Measurements from ENCODE around the gene MTMR3.
"Not testable (repeated sequence)": the region's sequence is repeated elsewhere in the genome, so short reads cannot be mapped to it uniquely, and the experiment has no call there.

MTMR3 gene

GRCh38 chr22:29972121-29972520, 89.1 kb downstream of the MTMR3 start:
- DNase-seq: no peak

DNA sequence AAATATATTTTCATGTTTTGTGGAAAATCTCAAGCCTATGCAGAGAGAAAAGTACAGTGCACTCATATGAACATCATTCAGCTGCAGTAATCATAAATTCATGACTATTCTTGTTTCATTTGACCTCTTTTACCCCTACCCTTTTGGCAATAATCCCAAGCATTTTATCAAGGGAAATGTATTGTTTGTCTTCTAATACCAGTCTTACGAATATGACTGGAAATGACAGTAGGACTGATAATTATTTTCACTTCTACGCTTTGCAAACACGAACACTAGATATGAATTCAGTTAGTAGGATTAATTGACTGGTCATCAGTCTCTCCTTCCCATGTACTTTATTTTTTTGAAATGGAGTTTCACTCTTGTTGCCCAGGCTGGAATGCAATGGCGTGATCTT, 90.3 kb downstream of the MTMR3 start:
- no peak for DNase-seq

DNA sequence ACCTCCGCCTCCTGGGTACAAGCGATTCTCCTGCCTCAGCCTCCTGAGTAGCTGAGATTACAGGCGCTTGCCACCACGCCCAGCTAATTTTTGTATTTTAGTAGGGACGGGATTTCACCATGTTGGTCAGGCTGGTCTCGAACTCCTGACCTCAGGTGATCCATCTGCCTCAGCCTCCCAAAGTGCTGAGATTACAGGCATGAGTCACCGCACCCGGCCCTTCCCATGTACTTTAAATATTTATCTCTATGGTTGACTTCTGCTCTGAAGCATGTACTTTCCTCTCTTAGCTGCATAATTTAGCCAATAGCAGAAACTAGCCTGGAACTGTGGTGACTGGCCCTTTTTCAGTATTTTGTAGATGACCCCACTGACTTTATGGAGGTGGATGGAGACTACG, 90.7 kb downstream of the MTMR3 start:
- not testable (repeated sequence) for DNase-seq

DNA sequence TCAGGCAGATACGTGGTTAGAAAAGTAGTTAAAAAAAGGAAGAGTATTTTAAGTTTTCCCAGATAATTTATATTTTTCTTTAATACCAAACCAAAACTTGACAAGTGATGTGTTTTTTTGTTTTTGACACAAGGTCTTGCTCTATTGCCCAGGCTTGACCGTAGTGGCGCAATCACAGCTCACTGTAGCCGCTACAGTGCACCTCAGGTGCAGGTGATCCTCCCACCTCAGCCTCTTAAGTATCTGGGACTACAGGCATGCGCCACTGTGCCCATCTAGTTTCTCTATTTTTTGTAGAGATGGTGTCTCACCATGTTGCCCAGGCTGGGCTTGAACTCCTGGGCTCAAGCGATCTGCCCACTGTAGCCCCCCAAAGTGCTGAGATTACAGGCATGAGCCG, 92.5 kb downstream of the MTMR3 start:
- DNase-seq: no peak

DNA sequence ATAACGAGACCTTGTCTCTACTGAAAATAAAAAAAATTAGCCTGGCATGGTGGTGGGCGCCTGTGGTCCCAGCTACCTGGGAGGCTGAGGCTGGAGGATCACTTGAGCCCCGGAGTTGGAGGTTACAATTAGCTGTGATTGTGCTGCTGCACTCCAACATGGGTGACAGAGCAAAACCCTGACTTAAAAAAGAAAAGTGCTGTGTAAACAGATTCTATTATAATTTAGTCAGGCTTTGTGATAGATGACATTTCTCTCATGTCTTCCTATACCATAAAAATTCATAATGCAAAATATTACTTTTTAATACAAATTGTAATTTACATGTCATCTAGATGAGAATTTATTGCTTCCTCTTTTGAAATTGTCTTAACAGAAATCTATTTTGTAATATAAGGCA, 94.1 kb downstream of the MTMR3 start:
- no peak for DNase-seq

DNA sequence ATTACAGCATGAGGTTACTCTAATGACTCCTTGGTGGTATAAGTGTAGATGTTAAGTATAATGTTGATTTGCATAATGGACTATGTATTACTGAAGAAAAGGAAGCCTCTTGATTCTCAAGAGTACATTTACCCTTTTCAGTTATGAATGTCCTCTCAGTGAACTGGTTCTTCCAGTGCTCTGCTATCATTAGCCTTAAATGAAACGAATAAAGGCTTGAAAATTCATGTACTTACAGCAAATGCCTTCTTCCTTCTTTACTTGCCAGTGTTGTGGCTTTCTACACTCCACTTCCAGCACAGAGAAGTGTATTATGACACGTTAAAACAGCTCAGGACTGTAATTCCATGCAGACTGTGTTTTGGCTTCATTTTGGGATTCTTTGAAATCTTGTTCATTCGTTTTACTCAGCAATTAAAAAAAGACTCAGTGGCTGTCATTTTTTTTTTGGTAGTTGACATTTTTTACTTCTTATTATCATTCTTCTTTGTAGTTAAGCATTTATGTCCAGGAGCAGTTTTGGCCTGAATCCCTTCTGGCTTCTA, 96.9 kb downstream of the MTMR3 start:
- DNase-seq: no peak

DNA sequence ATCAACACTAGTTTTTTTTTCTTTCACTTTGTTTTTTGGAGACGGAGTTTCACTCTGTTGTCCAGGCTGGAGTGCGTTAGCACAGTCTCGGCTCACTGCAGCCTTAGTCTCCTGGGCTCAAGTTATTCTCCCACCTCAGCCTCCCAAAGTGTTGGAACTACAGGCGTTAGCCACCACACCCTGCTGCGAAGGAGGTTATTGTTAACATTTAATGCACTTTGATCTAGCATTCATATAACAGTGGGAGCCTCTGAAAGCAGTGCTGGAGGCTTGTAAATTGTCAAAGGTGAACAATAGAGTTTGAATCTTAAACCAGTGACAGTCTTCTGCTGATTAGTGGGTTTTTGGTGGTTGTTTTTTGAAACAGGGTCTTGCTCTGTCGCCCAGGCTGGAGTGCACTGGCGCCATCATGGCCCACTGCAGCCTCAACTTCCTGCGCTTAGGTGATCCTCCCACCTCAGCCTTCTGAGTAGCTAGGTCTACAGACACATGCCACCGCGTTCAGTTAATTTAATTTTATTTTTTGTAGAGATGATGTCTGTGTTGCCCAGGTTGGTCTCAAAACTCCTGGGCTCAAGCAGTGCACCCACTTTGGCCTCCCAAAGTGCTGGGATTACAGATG, 100.4 kb downstream of the MTMR3 start:
- no peak for DNase-seq

GRCh38 chr22:29985912-29986311, 102.9 kb downstream of the MTMR3 start:
- no peak for DNase-seq

GRCh38 chr22:29987137-29987536, 104.2 kb downstream of the MTMR3 start:
- no peak for DNase-seq

- DNase-seq: no peak
Measured at GRCh38 chr22:29988719-29989118, 105.7 kb downstream of the MTMR3 start.

GRCh38 chr22:29989446-29989845, 106.5 kb downstream of the MTMR3 start:
- DNase-seq: no peak

DNA sequence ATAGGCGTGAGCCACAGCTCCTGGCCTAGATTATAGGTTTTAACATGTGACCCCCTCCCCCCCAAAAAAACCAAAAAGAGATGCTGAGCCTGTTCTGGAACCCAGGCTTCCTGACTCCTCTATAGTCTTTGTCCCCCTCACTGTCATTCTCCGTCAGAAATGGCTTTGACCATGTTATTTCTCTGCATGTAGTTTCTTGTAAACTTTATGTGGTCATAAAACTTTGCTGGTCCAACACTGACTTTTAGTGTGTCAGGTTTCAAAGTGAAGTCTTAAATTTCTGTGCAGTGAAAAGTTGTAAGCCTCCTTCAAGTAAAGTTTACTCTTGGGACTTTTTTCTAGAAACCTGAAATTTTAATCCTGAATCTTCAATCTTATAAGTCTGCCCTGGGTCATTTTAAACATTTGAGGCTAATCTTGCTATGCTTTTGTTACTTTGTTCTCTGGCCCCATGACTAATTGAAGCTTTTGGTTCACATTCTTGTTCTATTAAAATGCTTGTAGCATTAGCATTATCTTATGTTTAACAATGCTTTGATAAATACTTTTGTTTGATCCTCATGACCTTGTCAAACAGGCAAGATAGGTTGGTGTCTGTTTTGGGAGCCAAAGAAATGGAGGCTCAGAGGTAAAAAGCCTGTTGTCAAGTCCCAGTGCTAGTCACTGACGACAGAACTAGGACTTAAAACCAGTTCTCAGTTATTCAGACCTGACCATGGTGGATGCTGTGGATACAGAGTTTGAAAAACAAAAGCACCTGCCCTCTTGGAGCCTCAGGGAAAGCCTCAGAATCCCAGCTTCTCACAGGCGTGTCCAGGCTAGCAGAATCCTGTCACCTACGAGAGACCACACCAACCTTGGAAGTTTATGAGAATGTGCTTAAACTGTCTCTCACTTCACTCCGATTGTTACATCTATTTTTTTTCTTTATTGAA, 109.6 kb downstream of the MTMR3 start:
- DNase-seq: no peak

DNA sequence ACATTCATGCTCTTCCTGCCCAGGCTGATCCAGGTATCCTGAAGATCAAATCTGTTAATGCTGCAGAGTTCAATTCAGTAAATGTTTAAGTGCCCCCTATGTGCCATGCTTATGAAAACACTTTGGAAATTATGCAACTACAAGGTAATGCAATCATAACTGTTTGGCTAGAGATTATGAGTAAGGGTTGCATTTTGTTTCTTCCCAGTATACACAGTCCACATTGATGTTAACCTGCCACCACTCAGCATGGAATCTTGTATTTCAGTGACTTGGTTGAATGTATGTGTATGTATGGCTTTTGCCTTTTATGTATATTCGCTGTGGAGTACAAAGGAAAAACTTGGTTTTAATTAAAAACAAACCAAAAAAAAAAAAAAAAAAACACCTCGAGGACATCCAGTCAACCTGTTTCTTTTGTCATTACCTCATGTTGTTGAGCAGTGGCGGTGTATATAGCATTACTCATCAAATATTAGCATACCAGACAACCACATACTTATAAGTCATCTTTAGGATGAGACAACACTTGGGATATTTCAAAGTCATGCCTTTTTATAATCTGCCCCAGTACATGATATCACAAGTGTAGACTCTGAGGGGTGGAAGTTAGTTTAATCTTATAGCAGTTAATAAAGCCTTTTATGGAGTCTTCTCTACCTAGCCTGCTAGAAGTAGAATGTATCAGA, 111.2 kb downstream of the MTMR3 start:
- DNase-seq: no peak

- DNase-seq: no peak
Measured at GRCh38 chr22:29994943-29995342, 112.0 kb downstream of the MTMR3 start.

DNA sequence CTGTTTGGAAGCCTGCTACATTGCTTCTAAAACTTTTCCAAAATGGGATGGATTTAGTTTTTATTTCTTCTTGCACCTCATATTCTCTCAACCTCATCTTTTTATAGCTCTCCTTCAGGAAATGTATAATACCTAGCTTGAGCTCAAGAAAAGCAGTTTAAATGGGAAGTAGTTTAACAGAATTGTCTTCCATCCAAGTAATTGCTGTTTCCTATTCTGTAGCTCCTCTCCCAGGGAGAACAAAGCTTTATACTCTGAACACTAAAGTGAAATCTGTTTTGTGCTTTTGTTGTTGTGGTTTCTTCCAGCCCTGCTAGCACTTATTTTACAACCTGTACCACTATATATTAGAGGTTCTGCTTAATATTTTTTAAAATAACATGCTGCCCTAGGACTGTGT, 114.1 kb downstream of the MTMR3 start:
- DNase-seq: no peak

DNA sequence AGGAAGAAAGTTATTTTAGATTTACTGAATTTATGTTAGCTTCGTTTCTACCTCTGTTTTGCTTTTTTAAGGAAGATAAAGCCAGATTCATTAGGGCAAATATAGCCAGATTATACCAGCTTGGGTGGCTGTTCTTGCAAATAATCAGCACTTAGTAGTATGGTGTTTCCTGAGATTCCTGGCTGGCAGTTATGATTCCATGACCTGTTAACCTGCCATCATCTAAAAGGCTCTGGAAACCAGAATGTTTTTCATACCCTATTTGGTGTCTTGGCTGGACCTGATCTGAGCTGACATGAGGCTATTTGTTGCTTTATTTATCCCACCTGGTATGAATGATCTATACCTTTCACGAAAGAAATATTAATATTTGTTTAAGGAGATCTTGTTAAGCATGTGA, 114.5 kb downstream of the MTMR3 start:
- no peak for DNase-seq

- DNase-seq: no peak
Measured at GRCh38 chr22:29998627-29999384, 115.8 kb downstream of the MTMR3 start.

- no peak for DNase-seq
Measured at GRCh38 chr22:30000566-30000965, 117.6 kb downstream of the MTMR3 start.

GRCh38 chr22:30001459-30001858, 118.5 kb downstream of the MTMR3 start:
- DNase-seq: no peak

DNA sequence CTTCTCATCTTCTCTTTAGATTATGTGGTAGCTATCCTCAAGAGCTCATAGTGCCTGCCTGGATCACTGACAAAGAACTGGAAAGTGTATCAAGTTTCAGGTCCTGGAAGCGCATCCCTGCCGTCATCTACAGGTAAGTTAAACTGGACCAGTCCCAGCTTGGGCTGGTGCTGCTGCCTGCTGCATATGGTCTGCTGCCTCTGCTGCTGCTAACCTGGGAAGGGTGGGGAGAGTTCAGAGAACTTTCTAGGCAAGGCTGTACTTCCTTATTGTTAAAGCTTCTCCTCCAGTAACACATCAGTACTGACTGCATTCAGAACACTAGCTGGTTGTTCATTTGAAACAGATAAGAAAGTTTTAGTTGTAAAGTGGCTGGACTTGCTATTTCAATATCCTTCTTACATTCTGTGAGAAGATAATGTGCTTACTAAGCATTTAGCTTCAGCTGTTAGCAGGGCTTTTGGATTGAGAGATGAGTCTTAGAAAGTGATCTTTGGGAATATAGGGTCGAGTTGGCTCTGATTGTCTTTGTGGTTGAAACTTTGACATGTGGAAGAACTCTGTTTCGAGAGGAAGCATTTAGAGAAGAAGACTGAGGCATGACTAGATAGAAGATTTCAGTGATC, 120.0 kb downstream of the MTMR3 start:
- no peak for DNase-seq

GRCh38 chr22:30004101-30004500, 121.1 kb downstream of the MTMR3 start:
- no peak for DNase-seq

- no peak for DNase-seq
Measured at GRCh38 chr22:30004694-30005093, 121.7 kb downstream of the MTMR3 start.
